ENCODE results near the gene EVA1B.

The EVA1B gene

GRCh38 chr1:36352125-36352909 lies 28.9 kb upstream of the EVA1B start:
- no peak overlapping the region for H3K27ac ChIP-seq (replicated peaks)
- no peaks in the 10 kb centered on the region for H3K27me3 ChIP-seq (ENCODE audit: insufficient read depth, poor library complexity, severe bottlenecking)
- TF ChIP-seq GABPA (IDR thresholded peaks at IDR 0.05; ENCODE audit: low read depth), result no peak
- TF ChIP-seq REST (IDR thresholded peaks at IDR 0.05; ENCODE audit: insufficient replicate concordance, low read depth), result no peak
- no peak for TF ChIP-seq SPI1 (IDR thresholded peaks at IDR 0.05; ENCODE audit: borderline replicate concordance, low read depth)
- TF ChIP-seq CTCF (IDR thresholded peaks at IDR 0.05; ENCODE audit: insufficient read depth, low read length), result no peak
- TF ChIP-seq POLR2AphosphoS5 (IDR thresholded peaks at IDR 0.05; ENCODE audit: low read depth), result no peak
- no peak for DNase-seq (ENCODE audit: low read depth in 1 of 2, low spot score in 1 of 2)
- no peak overlapping the region for H3K4me3 ChIP-seq (replicated peaks; ENCODE audit: insufficient read depth, low read length)

GRCh38 chr1:36351227-36351977 lies 28.0 kb upstream of the EVA1B start:
- TF ChIP-seq POLR2AphosphoS5 (IDR thresholded peaks at IDR 0.05; ENCODE audit: low read depth), result no peak
- TF ChIP-seq CTCF (IDR thresholded peaks at IDR 0.05; ENCODE audit: insufficient read depth, low read length), result no peak
- no peak for TF ChIP-seq GABPA (IDR thresholded peaks at IDR 0.05; ENCODE audit: low read depth)
- no peak for DNase-seq (ENCODE audit: low read depth in 1 of 2, low spot score in 1 of 2)
- Histone ChIP-seq H3K27ac (replicated peaks) (no peak overlapping the region), H3K27me3 (ENCODE audit: insufficient read depth, poor library complexity, severe bottlenecking) (no peaks in the 10 kb centered on the region), H3K4me3 (replicated peaks; ENCODE audit: insufficient read depth, low read length) (no peak overlapping the region)

- TF ChIP-seq REST (IDR thresholded peaks at IDR 0.05; ENCODE audit: insufficient replicate concordance, low read depth) (no peak), GABPA (IDR thresholded peaks at IDR 0.05; ENCODE audit: low read depth) (no peak), SPI1 (IDR thresholded peaks at IDR 0.05; ENCODE audit: borderline replicate concordance, low read depth) (no peak), CTCF (IDR thresholded peaks at IDR 0.05; ENCODE audit: insufficient read depth, low read length) (no peak)
- Histone ChIP-seq H3K27me3 (ENCODE audit: insufficient read depth, poor library complexity, severe bottlenecking) (no peaks in the 10 kb centered on the region), H3K27ac (replicated peaks) (no peak overlapping the region), H3K4me3 (replicated peaks; ENCODE audit: insufficient read depth, low read length) (no peak overlapping the region)
- DNase-seq (ENCODE audit: low read depth in 1 of 2, low spot score in 1 of 2), result peak in 1 of 2 experiments; percentile 37
Measured at GRCh38 chr1:36350659-36351226, 27.3 kb upstream of the EVA1B start.
